ENCODE results near the gene SASH1.
A peak's percentile ranks its signal among the peaks of the same experiment; 100 is the strongest.

The SASH1 gene

DNA sequence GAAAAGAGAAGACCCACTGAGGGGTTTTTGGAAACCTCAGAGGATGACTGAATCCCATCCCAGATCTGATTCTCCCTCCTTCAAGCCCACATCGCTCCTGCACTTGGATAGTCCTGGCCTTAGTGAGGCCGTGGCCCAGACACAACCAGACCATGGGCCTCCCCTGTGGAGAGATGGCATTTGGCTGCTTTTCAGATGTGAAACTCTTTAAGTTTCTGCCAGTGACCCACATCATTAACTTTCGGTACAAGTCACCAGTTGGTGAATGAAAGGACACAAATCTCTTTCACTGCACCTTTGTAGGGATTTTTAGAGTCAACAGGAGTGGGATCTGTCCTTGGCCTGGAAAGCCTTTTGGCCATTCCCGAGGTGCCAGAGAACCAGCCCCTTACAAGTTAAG is 116.6 kb downstream of the SASH1 start:
- DNase-seq (ENCODE audit: low spot score): no peak

GRCh38 chr6:148460876-148461646 is 118.4 kb downstream of the SASH1 start:
- DNase-seq (ENCODE audit: low spot score): no peak

- DNase-seq (ENCODE audit: low spot score): no peak
These were observed 119.4 kb downstream of the SASH1 start for GRCh38 chr6:148461986-148462577.

DNA sequence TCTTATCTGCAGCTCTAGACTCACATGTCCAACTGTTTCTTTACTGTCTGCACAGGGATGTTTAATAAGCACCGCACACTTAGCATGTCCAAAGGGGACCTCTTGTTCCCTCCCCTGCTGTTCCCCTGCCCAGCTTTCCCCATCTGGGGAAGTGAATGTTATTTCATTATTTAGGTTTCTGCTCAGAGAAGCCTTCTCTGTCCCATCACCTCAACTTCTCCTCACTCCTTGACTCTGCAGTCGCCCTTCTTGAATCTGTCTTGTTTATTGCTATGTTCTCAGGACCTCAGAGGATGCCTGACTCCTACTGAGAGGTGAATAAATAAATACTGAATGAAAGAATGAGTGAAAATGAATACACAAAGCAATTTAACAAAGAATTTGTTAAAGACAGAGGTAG is 121.0 kb downstream of the SASH1 start:
- DNase-seq (ENCODE audit: low spot score): no peak

- peak; percentile 61 for DNase-seq (ENCODE audit: low spot score)
These were observed 121.8 kb downstream of the SASH1 start for GRCh38 chr6:148464319-148465010.

GRCh38 chr6:148465011-148465335 is 122.3 kb downstream of the SASH1 start:
- no peak for DNase-seq (ENCODE audit: low spot score)

DNA sequence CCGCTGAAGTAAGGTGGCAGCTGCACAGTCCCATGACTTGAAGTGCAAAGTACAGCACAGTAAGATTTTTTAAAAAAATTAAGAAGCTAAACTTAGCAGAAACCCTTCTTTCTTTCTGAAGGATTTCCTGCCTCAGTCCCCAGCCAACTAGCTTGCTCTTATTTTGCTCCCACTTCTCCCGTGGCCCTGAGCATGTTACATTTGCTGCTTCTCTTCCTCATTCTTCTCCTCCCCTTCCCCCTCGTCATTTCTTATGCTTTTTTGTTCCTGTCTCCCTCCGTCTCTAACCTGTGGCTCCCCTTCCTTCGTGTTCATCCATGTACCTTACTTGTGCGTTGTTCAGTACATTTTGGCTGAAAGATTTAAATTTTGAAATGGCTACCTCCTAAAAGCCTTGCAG is 123.0 kb downstream of the SASH1 start:
- no peak for DNase-seq (ENCODE audit: low spot score)

- no peak for DNase-seq (ENCODE audit: low spot score)
These were observed 123.5 kb downstream of the SASH1 start for GRCh38 chr6:148466158-148466557.

DNA sequence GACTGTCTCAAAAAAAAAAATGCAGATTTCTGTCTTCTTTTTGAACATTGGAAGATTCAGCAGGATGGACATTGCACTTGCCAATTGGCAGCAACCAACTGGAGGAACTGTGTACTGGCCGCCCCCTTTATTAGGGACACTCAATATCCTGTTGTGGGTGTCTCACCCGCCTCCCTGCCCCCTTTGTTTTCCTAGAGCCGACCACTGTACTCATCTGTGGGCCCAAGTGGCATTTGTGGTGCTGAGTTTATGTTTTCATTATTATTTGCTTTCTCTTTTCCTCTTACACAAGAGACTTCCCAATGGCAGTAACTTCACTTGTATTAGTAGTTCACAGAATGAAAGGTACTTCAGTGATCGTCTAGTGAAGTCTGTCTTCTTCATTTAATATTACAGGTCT is 125.3 kb downstream of the SASH1 start:
- no peak for DNase-seq (ENCODE audit: low spot score)

GRCh38 chr6:148470156-148470555 is 127.5 kb downstream of the SASH1 start:
- no peak for DNase-seq (ENCODE audit: low spot score)

- DNase-seq (ENCODE audit: low spot score): no peak
These were observed 128.2 kb downstream of the SASH1 start for GRCh38 chr6:148470606-148471465.

GRCh38 chr6:148471624-148472159 is 129.1 kb downstream of the SASH1 start:
- DNase-seq (ENCODE audit: low spot score): no peak

GRCh38 chr6:148472171-148473105 is 129.8 kb downstream of the SASH1 start:
- no peak for DNase-seq (ENCODE audit: low spot score)

- no peak for DNase-seq (ENCODE audit: low spot score)
These were observed 136.9 kb downstream of the SASH1 start for GRCh38 chr6:148479497-148479896.

- no peak for DNase-seq (ENCODE audit: low spot score)
These were observed 144.8 kb downstream of the SASH1 start for GRCh38 chr6:148487461-148487860.

DNA sequence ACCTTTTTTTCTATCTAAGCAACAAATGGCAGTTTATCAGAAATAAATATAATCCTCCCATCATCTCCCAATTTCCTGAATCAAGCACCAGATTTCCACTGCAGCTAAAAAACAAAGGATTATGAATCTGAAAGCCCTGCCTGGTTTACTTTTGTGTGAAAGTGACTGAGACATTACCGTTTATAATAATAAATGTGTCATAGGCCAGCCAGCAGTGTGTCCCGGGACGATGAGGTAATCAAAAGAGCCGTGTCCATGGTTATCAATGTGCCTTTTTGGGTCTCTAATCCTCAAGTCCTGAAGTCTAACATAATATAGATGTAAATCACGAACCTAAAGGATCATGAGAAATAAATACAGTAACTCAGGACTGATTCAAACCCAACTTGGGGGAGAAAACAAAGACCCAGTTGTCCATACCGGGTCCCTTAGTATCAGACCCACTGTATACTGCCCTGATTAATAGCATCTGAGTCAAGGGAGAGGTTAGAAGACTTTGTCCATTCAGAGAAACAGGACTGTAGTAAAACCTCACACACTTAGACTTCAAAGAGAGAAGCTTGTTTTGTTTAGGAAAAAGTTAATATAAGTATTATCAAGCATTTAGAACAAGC is 149.1 kb downstream of the SASH1 start:
- DNase-seq (ENCODE audit: low spot score): no peak

GRCh38 chr6:148492654-148493290 is 150.1 kb downstream of the SASH1 start:
- DNase-seq (ENCODE audit: low spot score): no peak

DNA sequence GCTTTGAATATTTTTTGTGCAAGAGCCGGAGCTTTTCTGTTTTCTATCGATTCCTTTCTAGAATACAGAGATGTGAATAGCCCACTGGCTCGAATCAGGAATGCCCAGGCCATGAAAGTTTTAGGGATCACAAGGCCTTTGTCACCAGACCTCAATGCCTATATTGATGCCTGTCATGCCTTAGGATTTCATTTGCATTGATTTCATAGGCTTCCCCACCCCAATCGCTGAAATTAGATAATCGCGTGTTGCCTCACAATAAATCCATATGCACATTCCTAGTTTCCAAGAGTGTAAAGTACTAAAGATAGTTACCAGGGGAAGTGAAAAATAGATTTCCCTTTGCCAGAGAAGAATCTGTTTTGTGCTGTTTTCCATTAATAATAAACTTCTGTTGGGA is 150.8 kb downstream of the SASH1 start:
- DNase-seq (ENCODE audit: low spot score): no peak

- DNase-seq (ENCODE audit: low spot score): no peak
These were observed 151.6 kb downstream of the SASH1 start for GRCh38 chr6:148494226-148494625.

- no peak for DNase-seq (ENCODE audit: low spot score)
These were observed 152.4 kb downstream of the SASH1 start for GRCh38 chr6:148495029-148495428.

Data from iPS-NIHi11 (cell line).